ENCODE measurements around the gene ARHGEF10L.

Gene ARHGEF10L

GRCh38 chr1:17527036-17527914 lies 12.2 kb upstream of the ARHGEF10L start:
- Mint-ChIP-seq H3K9me3 (no peaks in the 10 kb centered on the region), H3K27ac (no peak overlapping the region), H3K4me1 (ENCODE audit: low read depth in 2 of 2) (no peaks in the 10 kb centered on the region), H3K4me3 (no peak overlapping the region), H3K36me3 (ENCODE audit: insufficient read depth) (no peaks in the 10 kb centered on the region), H3K27me3 (peaks cover 36 to 85% of the 10 kb centered on the region in 2 donors)
- no peak for DNase-seq
- ATAC-seq (replicated peaks): no peak

- DNase-seq (no peak), ATAC-seq (replicated peaks) (no peak)
- H3K36me3 Mint-ChIP-seq (ENCODE audit: insufficient read depth): no peaks in the 10 kb centered on the region
- H3K4me1 Mint-ChIP-seq (ENCODE audit: low read depth in 2 of 2): no peaks in the 10 kb centered on the region
- no peak overlapping the region for H3K27ac Mint-ChIP-seq
- no peak overlapping the region for H3K4me3 Mint-ChIP-seq
- no peaks in the 10 kb centered on the region for H3K9me3 Mint-ChIP-seq
- H3K27me3 Mint-ChIP-seq: peaks cover 36 to 89% of the 10 kb centered on the region in 2 donors
Observed at GRCh38 chr1:17529381-17529780, 10.1 kb upstream of the ARHGEF10L start.

DNA sequence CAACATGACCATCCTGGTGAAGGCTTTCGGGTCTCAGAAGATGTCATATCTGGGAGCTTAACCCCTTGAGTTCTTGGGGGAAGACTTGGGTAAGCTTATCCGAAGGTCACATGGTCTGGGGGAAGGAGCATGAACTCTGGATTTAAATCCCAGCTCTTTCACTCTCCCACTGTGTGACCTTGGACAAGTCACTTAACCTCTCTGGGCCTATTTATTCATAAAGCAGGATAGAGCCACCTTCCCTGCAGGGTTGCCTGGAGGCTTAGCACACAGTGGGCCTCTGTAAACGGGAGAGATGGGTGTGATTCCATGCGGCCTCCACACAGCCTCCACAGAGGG lies 8.2 kb upstream of the ARHGEF10L start:
- H3K4me3 Mint-ChIP-seq: no peak overlapping the region
- H3K27ac Mint-ChIP-seq: no peak overlapping the region
- DNase-seq: no peak
- H3K27me3 Mint-ChIP-seq: peaks cover 34 to 92% of the 10 kb centered on the region in 2 donors
- H3K4me1 Mint-ChIP-seq (ENCODE audit: low read depth in 2 of 2): no peaks in the 10 kb centered on the region
- H3K9me3 Mint-ChIP-seq: no peaks in the 10 kb centered on the region
- ATAC-seq (replicated peaks): no peak
- no peaks in the 10 kb centered on the region for H3K36me3 Mint-ChIP-seq (ENCODE audit: insufficient read depth)

DNA sequence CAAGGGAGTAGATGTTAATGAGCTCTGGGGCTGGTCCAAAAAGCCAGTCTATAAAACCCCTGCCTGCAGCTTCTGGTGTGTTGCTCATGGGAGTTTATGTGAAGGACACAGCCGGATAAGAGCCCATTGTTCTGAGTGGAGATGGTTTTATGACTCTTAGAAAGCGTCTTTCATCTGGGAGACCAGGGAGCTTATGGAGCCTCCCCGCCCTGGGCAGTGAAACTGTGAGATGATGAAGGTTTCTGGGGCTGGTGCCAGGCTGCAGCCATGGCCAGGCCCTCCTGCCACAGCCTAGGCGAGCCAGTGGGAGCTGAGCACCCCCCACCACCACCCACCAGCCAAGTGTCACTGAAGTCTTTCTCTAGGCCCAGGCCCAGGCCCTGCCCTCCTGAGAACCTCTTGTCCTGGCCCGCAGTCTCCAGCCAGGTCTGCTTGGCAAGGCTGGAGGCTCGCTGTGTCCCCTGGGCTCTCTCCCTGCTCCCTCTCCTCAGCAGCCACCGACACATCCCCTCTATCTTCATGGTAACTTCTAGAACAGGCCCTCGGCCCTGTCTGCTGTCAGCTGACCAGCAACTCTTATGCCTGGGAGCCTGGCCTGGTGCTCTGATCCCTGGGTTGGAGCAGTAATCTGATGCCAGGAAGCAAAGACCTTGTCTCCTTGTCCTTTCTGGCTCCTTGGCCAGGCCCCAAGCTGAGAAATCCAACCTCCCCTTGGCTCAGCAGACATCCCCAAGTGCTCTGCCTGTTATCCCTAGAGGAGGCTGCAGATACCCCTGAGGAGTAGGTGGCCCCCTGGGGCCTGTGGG lies 7.6 kb upstream of the ARHGEF10L start:
- Mint-ChIP-seq H3K9me3 (no peaks in the 10 kb centered on the region), H3K27me3 (peaks cover 40 to 96% of the 10 kb centered on the region in 2 donors)

DNA sequence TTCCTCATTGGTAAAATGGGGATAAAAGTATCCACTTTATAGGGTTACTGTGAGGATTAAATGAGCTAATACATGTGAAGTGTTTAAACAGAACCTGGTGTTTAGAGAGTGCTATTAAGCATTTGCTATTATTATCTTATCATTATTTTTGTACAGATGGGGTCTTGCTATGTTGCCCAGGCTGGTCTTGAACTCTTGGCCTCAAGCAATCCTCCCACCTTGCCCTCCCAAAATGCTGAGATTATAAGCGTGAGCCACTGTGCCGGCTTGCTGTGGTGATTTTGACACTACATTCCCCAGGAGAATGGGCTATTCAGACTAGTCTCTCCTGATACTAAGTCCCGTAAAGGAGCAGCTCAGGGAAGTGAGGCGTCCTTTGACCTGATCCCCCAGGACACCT lies 6.3 kb upstream of the ARHGEF10L start:
- ATAC-seq (replicated peaks): no peak
- no peaks in the 10 kb centered on the region for H3K9me3 Mint-ChIP-seq
- H3K27ac Mint-ChIP-seq: no peak overlapping the region
- no peaks in the 10 kb centered on the region for H3K36me3 Mint-ChIP-seq (ENCODE audit: insufficient read depth)
- DNase-seq: no peak
- peaks cover 44 to 96% of the 10 kb centered on the region in 2 donors for H3K27me3 Mint-ChIP-seq
- H3K4me1 Mint-ChIP-seq (ENCODE audit: low read depth in 2 of 2): no peaks in the 10 kb centered on the region
- no peak overlapping the region for H3K4me3 Mint-ChIP-seq

More for the DNA sequence above, 7.6 kb upstream of the ARHGEF10L start:
- DNase-seq: no peak
- H3K36me3 Mint-ChIP-seq (ENCODE audit: insufficient read depth): no peaks in the 10 kb centered on the region
- no peak for ATAC-seq (replicated peaks)
- H3K27ac Mint-ChIP-seq: no peak overlapping the region
- no peaks in the 10 kb centered on the region for H3K4me1 Mint-ChIP-seq (ENCODE audit: low read depth in 2 of 2)
- H3K4me3 Mint-ChIP-seq: no peak overlapping the region

DNA sequence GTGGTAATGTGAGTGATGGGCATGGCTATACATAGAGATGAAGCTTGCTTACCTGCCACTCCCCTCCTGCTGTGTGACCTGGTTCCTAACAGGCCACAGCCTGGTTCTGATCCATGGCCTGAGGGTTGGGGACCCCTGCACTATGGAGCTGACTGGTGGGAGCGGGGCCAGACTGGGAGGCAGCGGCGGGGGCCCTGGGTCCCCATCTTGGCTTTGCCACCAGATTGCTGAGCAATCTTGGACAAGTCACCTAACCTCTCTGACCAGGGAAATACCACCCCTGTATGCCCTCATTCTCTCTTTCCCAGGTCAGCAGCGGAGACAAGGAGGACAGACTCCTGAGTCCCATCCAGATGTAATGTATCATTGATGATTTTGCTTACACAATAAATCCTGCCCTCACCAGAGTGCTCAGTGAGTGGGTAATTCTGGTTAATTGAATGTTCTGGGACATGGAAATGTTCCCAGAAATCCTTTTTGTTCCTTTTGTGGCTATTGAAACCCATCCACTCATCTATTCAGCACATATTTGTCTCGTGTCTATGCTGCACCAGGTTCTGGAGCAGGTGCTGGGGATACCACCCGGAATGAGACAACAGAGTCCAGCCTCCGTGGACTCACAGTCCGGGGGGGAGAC lies 4.1 kb upstream of the ARHGEF10L start:
- no peak overlapping the region for H3K4me3 Mint-ChIP-seq
- no peaks in the 10 kb centered on the region for H3K36me3 Mint-ChIP-seq (ENCODE audit: insufficient read depth)
- H3K27me3 Mint-ChIP-seq: peaks cover 43 to 95% of the 10 kb centered on the region in 2 donors
- H3K27ac Mint-ChIP-seq: no peak overlapping the region
- no peaks in the 10 kb centered on the region for H3K9me3 Mint-ChIP-seq
- ATAC-seq (replicated peaks): no peak
- DNase-seq: no peak
- H3K4me1 Mint-ChIP-seq (ENCODE audit: low read depth in 2 of 2): peaks cover 6 to 11% of the 10 kb centered on the region in 2 donors

- H3K9me3 Mint-ChIP-seq: no peaks in the 10 kb centered on the region
- H3K4me1 Mint-ChIP-seq (ENCODE audit: low read depth in 2 of 2): peaks cover 6 to 11% of the 10 kb centered on the region in 2 donors
- ATAC-seq (replicated peaks) (no peak), DNase-seq (no peak)
- H3K36me3 Mint-ChIP-seq (ENCODE audit: insufficient read depth): no peaks in the 10 kb centered on the region
- H3K4me3 Mint-ChIP-seq: no peak overlapping the region
- H3K27me3 Mint-ChIP-seq: peaks cover 55 to 87% of the 10 kb centered on the region in 2 donors
- H3K27ac Mint-ChIP-seq: no peak overlapping the region
Observed at GRCh38 chr1:17538010-17538409, 1.5 kb upstream of the ARHGEF10L start.

DNA sequence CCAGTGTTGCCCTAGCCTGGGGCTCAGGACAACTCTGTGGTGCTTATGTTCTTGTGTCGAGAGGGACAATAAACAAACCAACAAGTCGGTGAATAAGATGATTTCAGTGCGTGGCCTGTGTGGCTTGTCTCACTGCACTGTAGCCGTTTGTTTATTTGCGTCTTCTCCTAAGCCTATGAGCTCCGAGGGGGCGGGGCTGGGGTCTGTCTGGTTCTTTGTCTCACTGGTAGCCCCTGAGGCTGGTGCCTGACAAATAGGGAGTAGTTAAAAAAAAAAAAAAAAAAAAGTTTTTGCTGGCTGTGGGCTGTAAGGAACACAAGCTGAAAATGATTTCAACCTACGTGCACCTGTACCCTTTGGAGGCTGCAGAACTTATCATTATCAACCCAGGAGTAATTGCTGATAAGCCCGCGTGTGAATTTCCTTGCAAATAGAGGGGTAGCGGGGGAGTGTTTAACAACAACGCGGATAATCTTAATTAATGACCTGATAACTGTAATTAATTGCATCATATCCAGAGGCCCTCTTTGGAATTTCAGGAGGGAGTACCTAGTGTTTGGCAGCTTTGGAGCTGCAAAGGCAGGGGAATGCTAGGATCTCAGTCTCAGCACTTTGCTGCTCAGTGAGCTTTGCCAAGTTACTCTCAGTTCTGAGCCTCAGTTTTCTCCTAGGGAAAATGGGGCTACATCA lies 925 bp upstream of the ARHGEF10L start:
- H3K9me3 Mint-ChIP-seq: no peaks in the 10 kb centered on the region
- H3K4me1 Mint-ChIP-seq (ENCODE audit: low read depth in 2 of 2): peaks cover 6 to 11% of the 10 kb centered on the region in 2 donors
- ATAC-seq (replicated peaks) (no peak), DNase-seq (no peak)
- peak overlapping the region; percentile 69 to 74 for H3K4me3 Mint-ChIP-seq
- H3K36me3 Mint-ChIP-seq (ENCODE audit: insufficient read depth): no peaks in the 10 kb centered on the region
- no peak overlapping the region for H3K27ac Mint-ChIP-seq
- peaks cover 55 to 83% of the 10 kb centered on the region in 2 donors for H3K27me3 Mint-ChIP-seq

GRCh38 chr1:17539118-17539476 lies 401 bp upstream of the ARHGEF10L start:
- peaks cover 55 to 78% of the 10 kb centered on the region in 2 donors for H3K27me3 Mint-ChIP-seq
- ATAC-seq (replicated peaks): no peak
- H3K4me3 Mint-ChIP-seq: peak overlapping the region; percentile 69 to 74

DNA sequence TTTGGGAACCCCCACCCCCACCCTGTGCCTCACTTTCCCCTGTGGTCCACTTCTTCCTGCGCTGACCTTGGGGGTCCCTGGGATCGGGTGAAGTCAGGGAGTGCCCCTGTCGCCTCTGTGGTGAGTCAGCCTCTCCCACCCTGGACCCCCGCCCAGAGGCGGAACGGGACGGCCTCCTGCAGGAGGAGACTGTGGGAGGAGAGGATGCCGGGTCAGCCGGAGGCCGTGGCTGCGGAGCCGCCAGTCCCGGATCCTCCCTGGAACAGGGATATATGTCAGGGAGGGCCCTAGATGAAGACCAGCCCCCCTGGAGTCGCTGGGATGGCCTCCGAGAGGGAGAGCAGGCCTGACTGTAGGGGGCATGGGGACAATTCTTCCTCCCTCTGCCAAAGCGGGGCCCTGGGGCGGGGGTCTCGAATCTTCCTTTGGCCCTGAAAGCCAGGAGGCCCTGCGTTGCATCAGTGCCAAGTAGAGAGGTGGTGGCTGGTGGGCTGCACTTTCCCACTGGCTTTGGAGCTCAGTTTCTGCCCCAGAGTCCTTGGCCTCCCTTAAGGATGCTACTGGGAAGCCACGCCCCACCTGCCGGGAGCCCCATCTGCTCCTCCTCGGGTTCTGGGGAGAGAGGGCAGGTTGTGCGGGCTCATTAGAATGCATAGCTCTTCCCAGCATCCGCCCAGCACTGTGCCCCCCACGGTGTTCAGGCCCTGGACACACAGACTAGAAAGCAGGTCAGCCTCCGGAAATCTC lies 930 bp downstream of the ARHGEF10L start:
- Mint-ChIP-seq H3K4me3 (peak overlapping the region; percentile 38 to 67), H3K27ac (no peak overlapping the region), H3K9me3 (no peaks in the 10 kb centered on the region), H3K27me3 (peaks cover 64 to 79% of the 10 kb centered on the region in 2 donors), H3K4me1 (ENCODE audit: low read depth in 2 of 2) (peaks cover 6 to 11% of the 10 kb centered on the region in 2 donors), H3K36me3 (ENCODE audit: insufficient read depth) (no peaks in the 10 kb centered on the region)
- ATAC-seq (replicated peaks): no peak
- DNase-seq: no peak

More at GRCh38 chr1:17539118-17539476, 401 bp upstream of the ARHGEF10L start:
- DNase-seq: no peak
- Mint-ChIP-seq H3K9me3 (no peaks in the 10 kb centered on the region), H3K36me3 (ENCODE audit: insufficient read depth) (no peaks in the 10 kb centered on the region), H3K4me1 (ENCODE audit: low read depth in 2 of 2) (peaks cover 6 to 11% of the 10 kb centered on the region in 2 donors), H3K27ac (no peak overlapping the region)

DNA sequence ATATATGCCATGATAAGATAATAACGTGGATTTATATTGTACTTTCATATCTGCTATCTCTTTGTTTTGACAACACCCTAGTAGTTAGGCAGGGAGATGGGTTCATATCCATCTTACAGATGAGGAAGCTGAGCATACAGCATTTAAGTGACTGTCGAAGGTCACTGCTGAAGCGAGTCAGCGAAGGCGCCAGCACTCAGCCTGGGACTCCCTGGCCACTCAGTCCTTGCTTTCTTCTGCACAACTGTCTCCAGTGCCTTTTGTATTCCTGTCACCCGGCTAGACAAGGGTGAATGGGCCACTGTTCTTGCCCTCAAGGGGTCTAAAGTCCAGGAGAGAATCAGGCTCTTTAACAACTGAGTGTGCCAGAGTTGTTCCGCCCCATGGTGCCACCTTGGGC lies 3.1 kb downstream of the ARHGEF10L start:
- H3K4me1 Mint-ChIP-seq (ENCODE audit: low read depth in 2 of 2): peaks cover 6 to 11% of the 10 kb centered on the region in 2 donors
- no peak overlapping the region for H3K27ac Mint-ChIP-seq
- no peaks in the 10 kb centered on the region for H3K9me3 Mint-ChIP-seq
- no peak for ATAC-seq (replicated peaks)
- H3K4me3 Mint-ChIP-seq: no peak overlapping the region
- no peaks in the 10 kb centered on the region for H3K36me3 Mint-ChIP-seq (ENCODE audit: insufficient read depth)
- peaks cover 55 to 78% of the 10 kb centered on the region in 2 donors for H3K27me3 Mint-ChIP-seq
- no peak for DNase-seq

GRCh38 chr1:17544776-17545350 lies 5.4 kb downstream of the ARHGEF10L start:
- ATAC-seq (replicated peaks) (no peak), DNase-seq (no peak)
- Mint-ChIP-seq H3K4me3 (no peak overlapping the region), H3K4me1 (ENCODE audit: low read depth in 2 of 2) (peaks cover 3% of the 10 kb centered on the region in 2 donors), H3K36me3 (ENCODE audit: insufficient read depth) (no peaks in the 10 kb centered on the region), H3K27ac (no peak overlapping the region), H3K9me3 (no peaks in the 10 kb centered on the region), H3K27me3 (peaks cover 49 to 79% of the 10 kb centered on the region in 2 donors)
